Activated effector memory CD4-positive, alpha-beta T cell treated with Interleukin-2 at 50 U/mL for 16 hours (primary cell): ENCODE results near the gene SLC25A41.
"Not testable (repeated sequence)": the region's sequence is repeated elsewhere in the genome, so short reads cannot be mapped to it uniquely, and the experiment has no call there.

Experiments
- DNase-seq: peaks from one replicate; pipeline ENCODE4 v3.0.0-alpha.2; 2020

Gene SLC25A41

GRCh38 chr19:6402837-6403608, 30.5 kb downstream of the SLC25A41 start:
- DNase-seq: no peak

- DNase-seq: no peak
These were observed 31.5 kb downstream of the SLC25A41 start for GRCh38 chr19:6402058-6402457.

GRCh38 chr19:6400062-6400944, 33.3 kb downstream of the SLC25A41 start:
- not testable (repeated sequence) for DNase-seq

- DNase-seq: no peak
These were observed 37.3 kb downstream of the SLC25A41 start for GRCh38 chr19:6396305-6396704.

GRCh38 chr19:6394831-6395230, 38.7 kb downstream of the SLC25A41 start:
- no peak for DNase-seq

- no peak for DNase-seq
These were observed 39.6 kb downstream of the SLC25A41 start for GRCh38 chr19:6393983-6394412.

- DNase-seq: peak; percentile 81
These were observed 40.2 kb downstream of the SLC25A41 start, which contains the start of gene GTF2F1 for GRCh38 chr19:6393074-6393982. Gene GTF2F1 (minus strand): TSS chr19:6393164. CDS start chr19:6392995, 169 bp downstream.

DNA sequence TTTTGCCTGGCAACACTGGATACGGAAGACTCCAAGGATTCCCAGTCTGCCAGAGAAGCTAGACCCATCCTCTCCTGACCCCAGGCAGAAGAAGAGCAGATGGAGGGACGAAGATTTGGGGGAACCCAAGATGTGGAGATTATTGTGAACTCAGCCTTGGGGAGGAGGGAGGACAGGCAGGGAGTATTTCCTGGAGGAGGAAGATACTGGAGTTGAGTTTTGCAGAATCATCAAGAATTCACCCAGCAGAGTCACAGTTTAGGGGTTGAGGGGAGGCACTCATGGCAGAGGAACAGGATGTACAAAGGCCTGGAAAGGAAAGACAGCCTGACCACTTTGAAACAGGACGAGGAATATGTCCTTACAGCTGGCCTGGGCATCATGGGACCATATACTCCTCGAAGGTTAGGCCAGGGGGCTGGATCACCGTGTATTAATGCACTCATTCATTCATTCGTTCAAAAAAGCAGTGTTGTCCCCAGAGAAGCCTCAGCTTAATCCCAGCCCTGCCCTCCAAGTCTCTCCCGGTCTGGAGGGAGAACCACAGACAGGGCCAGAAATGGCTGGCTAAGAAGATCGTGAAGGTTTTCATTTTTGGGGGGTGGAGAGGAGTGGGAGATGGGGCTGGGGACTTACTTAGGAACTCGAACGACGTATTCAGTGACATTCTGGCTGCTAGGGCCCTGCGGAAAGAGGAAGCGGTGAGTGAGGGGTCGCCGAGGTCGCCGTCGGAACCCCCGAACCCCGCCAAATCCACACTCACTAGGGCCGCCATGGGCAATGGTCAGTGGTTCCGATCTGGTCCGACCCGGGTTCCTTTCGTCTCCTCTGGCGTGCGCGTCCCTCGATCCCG, 41.1 kb downstream of the SLC25A41 start:
- no peak for DNase-seq

- no peak for DNase-seq
These were observed 46.2 kb downstream of the SLC25A41 start for GRCh38 chr19:6387372-6387771.

GRCh38 chr19:6384381-6384780, 49.2 kb downstream of the SLC25A41 start:
- no peak for DNase-seq

GRCh38 chr19:6383188-6383587, 50.4 kb downstream of the SLC25A41 start:
- no peak for DNase-seq

GRCh38 chr19:6381030-6381750, 52.4 kb downstream of the SLC25A41 start:
- no peak for DNase-seq

DNA sequence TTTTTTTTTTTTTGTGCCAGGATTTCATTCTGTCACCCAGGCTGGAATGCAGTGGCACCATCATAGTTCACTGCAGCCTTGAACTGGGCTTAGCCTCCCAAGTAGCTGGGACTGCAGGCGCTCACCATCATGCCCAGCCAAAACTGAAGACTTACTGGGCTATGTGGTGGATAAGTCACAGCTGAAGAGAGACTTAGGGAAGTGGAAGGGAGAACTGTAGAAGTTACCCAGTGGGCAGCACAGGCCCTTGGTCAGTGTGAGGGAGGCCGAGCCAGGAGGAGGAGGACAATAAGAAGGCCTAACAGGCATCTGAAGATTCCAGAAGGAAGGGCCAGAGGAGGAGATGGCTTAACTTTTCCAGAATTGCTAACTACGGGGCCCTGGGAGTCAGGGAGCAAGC, 53.8 kb downstream of the SLC25A41 start:
- no peak for DNase-seq

- no peak for DNase-seq
These were observed 55.1 kb downstream of the SLC25A41 start for GRCh38 chr19:6378486-6378885.

DNA sequence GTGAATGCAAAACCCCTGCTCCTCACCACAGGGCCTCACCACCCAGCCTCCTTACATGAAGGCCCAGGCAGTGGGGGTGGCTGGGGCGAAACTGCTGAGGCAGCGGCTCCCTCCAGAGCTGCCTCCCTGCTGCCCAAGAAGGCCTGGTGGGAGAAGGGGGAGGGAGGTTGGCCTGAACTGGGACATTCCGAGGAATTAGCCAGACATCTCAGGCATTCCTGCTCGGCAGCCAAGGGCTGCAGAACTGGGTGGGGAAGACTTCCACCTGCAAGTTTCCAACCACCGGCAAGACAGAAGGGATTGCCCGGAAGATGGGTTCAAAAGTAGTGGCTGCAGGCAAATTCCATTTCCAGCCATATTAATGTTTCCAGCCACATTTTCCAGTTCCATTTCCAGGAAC, 55.5 kb downstream of the SLC25A41 start:
- DNase-seq: no peak

GRCh38 chr19:6376512-6377190, 56.9 kb downstream of the SLC25A41 start:
- DNase-seq: no peak
